A673 (cell line): ENCODE data around the gene BTF3L4. TPM values are rescaled to one million over a fixed set of nuclear protein-coding genes. Genes with fewer than 3 reads are reported as not detected.

ENCODE experiments used
- BruUV-seq: library from RNA; stranded (reverse); fragments of 400-500 nt; replicated peaks from 2 replicates; lab custom pipeline; 2021; lab: Mats Ljungman, UMichigan
- CTCF ChIA-PET: fragments of 300-600 bp; sonication (Branson Sonifier 250); formaldehyde crosslinking; loops from one replicate; lab custom pipeline; 2022; ENCODE audit warnings: antibody characterized with exemption; lab: Charles Lee
- POLR2A ChIA-PET: fragments of 300-600 bp; sonication (Branson Sonifier 250); formaldehyde crosslinking; loops from one replicate; lab custom pipeline; 2022; ENCODE audit warnings: antibody characterized with exemption; ENCODE audit not compliant: low non-redundant PET; lab: Charles Lee
- DNase-seq: peaks from one replicate; pipeline ENCODE4 v3.0.0-alpha.2; 2015; ENCODE audit warnings: low spot score
- H3K27ac ChIP-seq: fragments of 200-600 bp; sonication (generic); 2 replicates; pipeline ENCODE4 v1.5.1; 2016; ENCODE audit warnings: mixed run types, low read depth, mild to moderate bottlenecking, mixed read lengths, antibody characterized with exemption, low read length; ENCODE audit not compliant: poor library complexity, severe bottlenecking
- H3K27me3 ChIP-seq: fragments of 200-600 bp; sonication (generic); replicated peaks from 2 replicates; pipeline ENCODE4 v1.6.1; 2017; ENCODE audit warnings: mixed run types, low read depth, mild to moderate bottlenecking, mixed read lengths, antibody characterized with exemption, low read length; ENCODE audit not compliant: insufficient read depth, poor library complexity
- H3K36me3 ChIP-seq: fragments of 200-600 bp; sonication (generic); 2 replicates; pipeline ENCODE4 v1.6.1; 2016; ENCODE audit warnings: mixed run types, mild to moderate bottlenecking, mixed read lengths, antibody characterized with exemption, low read length; ENCODE audit not compliant: insufficient read depth, poor library complexity, severe bottlenecking
- H3K4me1 ChIP-seq: fragments of 200-600 bp; sonication (generic); 2 replicates; pipeline ENCODE4 v1.6.1; 2017; ENCODE audit warnings: mixed run types, mild to moderate bottlenecking, mixed read lengths, antibody characterized with exemption, low read length; ENCODE audit not compliant: insufficient read depth, poor library complexity, severe bottlenecking
- H3K4me3 ChIP-seq: fragments of 200-600 bp; sonication (generic); 2 replicates; pipeline ENCODE4 v1.5.1; 2016; ENCODE audit warnings: low read depth, mixed run types, mild to moderate bottlenecking, mixed read lengths, low read length; ENCODE audit not compliant: poor library complexity, severe bottlenecking
- H3K9me3 ChIP-seq: fragments of 200-600 bp; sonication (generic); 2 replicates; pipeline ENCODE4 v1.6.1; 2016; ENCODE audit warnings: mixed run types, low read depth, mild to moderate bottlenecking, mixed read lengths, antibody characterized with exemption, low read length; ENCODE audit not compliant: poor library complexity, severe bottlenecking
- EZH2 ChIP-seq: fragments of 200-600 bp; sonication (generic); IDR thresholded peaks from 2 replicates; pipeline ENCODE4 v1.6.1; 2017; ENCODE audit warnings: borderline replicate concordance, low read depth, mild to moderate bottlenecking, mixed read lengths, antibody characterized with exemption, low read length; ENCODE audit not compliant: poor library complexity, severe bottlenecking
- intact Hi-C: fragments of 100-400 bp; cut with micrococcal nuclease; formaldehyde crosslinking; loops from one replicate; pipeline ENCODE4 v1.10.0; 2022; ENCODE audit not compliant: unreplicated experiment
- total RNA-seq: library from RNA; stranded (reverse); gene quantifications from 2 replicates; pipeline ENCODE4 v1.2.3, GENCODE V29; 2021
- TF ChIP-seq, protein P1 (sequence below): fragments of 300-800, 200-600 bp; sonication (generic); conservative IDR thresholded peaks from 2 replicates; pipeline ENCODE4 v1.5.1; 2017; ENCODE audit warnings: low read depth, mild to moderate bottlenecking, antibody characterized with exemption, low read length, moderate library complexity, mixed read lengths

The BTF3L4 gene
- total RNA-seq, 1 experiment from 2014 or later = 87.0 TPM

DNA sequence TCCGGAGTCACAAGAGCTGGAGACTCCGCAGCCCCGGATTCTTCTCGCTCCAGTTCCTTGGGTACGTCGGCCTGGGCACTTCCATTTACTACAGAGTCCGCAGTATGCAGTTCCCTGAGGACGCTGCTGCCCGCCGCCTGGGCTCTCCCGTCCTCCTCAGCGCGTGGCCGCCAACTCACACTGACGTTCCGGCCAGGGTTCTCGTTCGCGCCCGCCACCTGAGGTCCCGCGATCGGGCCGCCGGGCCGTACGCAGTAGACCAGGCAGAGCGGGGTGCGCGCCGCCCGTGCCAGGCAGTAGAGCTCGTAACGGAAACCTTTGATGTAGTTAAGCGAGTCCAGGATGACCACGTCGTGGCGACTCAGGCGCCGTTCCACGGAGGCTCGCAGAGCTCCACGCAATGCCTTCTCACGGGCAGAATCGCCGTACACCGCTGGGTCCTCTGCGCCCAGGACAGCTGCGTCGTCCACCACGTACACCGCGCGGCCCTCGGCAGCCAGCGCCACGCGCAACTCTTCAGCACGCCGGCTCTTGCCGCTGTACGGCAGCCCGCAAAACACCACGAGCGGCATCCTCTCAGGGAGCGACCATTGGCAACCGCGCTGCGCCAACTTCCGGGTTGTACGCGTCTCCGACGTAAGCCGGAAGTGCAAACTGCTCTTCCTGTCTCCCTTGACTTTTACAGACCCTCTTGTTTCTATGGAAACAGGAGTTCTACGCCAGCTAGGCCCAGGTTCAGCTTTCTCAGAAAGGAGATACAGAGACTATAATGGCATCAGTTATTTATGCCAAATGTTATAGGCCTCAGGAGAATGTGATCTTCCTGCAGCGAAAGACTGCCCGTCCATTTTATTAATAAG lies 22.7 kb upstream of the BTF3L4 start, which contains the start of gene KTI12:
KTI12 (minus strand) TSS at position 621 of the 860 bp plus-strand sequence; CDS start at position 572, 49 bp downstream.
- BruUV-seq = no TSS peak
- TF ChIP-seq, protein P1, sequence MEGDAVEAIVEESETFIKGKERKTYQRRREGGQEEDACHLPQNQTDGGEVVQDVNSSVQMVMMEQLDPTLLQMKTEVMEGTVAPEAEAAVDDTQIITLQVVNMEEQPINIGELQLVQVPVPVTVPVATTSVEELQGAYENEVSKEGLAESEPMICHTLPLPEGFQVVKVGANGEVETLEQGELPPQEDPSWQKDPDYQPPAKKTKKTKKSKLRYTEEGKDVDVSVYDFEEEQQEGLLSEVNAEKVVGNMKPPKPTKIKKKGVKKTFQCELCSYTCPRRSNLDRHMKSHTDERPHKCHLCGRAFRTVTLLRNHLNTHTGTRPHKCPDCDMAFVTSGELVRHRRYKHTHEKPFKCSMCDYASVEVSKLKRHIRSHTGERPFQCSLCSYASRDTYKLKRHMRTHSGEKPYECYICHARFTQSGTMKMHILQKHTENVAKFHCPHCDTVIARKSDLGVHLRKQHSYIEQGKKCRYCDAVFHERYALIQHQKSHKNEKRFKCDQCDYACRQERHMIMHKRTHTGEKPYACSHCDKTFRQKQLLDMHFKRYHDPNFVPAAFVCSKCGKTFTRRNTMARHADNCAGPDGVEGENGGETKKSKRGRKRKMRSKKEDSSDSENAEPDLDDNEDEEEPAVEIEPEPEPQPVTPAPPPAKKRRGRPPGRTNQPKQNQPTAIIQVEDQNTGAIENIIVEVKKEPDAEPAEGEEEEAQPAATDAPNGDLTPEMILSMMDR = no peak
- TF ChIP-seq EZH2 = no peak

DNA sequence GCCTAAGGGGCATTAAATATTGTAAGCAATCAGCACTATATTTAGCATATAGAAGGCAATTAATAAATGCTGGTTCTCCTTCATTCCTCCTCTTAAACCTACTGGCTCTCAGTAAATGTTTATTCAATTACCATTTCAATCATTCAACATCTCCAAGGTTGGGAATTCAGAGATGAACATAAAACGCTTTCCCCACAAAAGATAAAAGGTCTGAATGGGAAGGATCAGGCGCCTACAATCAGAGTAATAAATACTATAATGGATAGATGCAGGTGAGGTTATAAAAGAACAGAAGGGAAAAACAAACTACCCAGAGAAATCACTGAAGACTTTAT lies 22.1 kb upstream of the BTF3L4 start:
- peak overlapping the region; percentile 84 for H3K27ac ChIP-seq
- H3K27me3 ChIP-seq = no peaks in the 10 kb centered on the region
- H3K9me3 ChIP-seq = no peaks in the 10 kb centered on the region
- BruUV-seq = no TSS peak
- intact Hi-C loops = no loop called here
- H3K4me3 ChIP-seq = peak overlapping the region; percentile 81
- POLR2A ChIA-PET = no interaction called here
- TF ChIP-seq, protein P1 = no peak
- TF ChIP-seq EZH2 = no peak
- DNase-seq = no peak
- H3K36me3 ChIP-seq = peaks cover 9% of the 10 kb centered on the region
- peaks cover 17% of the 10 kb centered on the region for H3K4me1 ChIP-seq
- CTCF ChIA-PET = no interaction called here

More for the DNA sequence above, 22.7 kb upstream of the BTF3L4 start, which contains the start of gene KTI12:
- peak; percentile 96 for DNase-seq
- Histone ChIP-seq H3K27me3 (no peaks in the 10 kb centered on the region), H3K4me1 (peaks cover 17% of the 10 kb centered on the region), H3K9me3 (no peaks in the 10 kb centered on the region), H3K4me3 (peak within 1 kb of the TSS; percentile 81), H3K36me3 (peaks cover 3% of the 10 kb centered on the region), H3K27ac (peak within 1 kb of the TSS; percentile 84)
- POLR2A ChIA-PET = no interaction called here
- CTCF ChIA-PET = no interaction called here
- intact Hi-C loops = no loop called here

DNA sequence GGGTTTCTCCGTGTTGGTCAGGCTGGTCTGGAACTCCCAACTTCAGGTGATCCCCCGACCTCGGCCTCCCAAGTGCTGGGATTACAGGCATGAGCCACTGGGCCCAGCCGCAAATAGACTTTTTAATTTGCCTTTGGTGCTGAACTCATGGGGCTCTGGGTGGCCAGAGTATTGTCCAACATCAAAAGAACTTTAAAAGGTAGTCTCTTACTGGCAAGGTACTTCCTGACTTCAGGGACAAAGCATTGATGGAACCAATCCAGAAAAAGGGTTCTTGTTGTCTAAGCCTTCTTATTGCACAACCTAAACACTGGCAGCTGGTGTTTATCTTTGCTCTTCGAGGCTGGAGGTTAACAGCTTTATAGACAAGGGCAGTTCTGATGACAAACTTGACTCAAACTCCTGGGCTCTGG lies 18.7 kb upstream of the BTF3L4 start:
- no peak for DNase-seq
- ChIA-PET CTCF (no interaction called here), POLR2A (no interaction called here)
- Histone ChIP-seq H3K4me3 (no peak overlapping the region), H3K27me3 (no peaks in the 10 kb centered on the region), H3K9me3 (no peaks in the 10 kb centered on the region), H3K4me1 (peaks cover 9% of the 10 kb centered on the region), H3K27ac (no peak overlapping the region), H3K36me3 (peaks cover 22% of the 10 kb centered on the region)
- no TSS peak for BruUV-seq
- intact Hi-C loops = no loop called here
- TF ChIP-seq, protein P1 = no peak
- no peak for TF ChIP-seq EZH2
